HCT116 (cell line): ENCODE measurements around the gene AEBP1. TPM values are rescaled to one million over a fixed set of nuclear protein-coding genes. Genes with fewer than 3 reads are reported as not detected.

Experiments
- ATAC-seq: fragments of 200-7000 bp; cut with Tn5 transposase; 2 replicates; pipeline ENCODE4 v1.9.1; 2020; ENCODE audit warnings: mild to moderate bottlenecking, moderate library complexity
- BruUV-seq: library from RNA; stranded (reverse); fragments of 400-500 nt; replicated peaks from 2 replicates; lab custom pipeline; 2021; lab: Mats Ljungman, UMichigan
- CTCF ChIA-PET: fragments of 300-600 bp; sonication (Branson Sonifier 250); formaldehyde crosslinking; loops from one replicate; lab custom pipeline; 2021; ENCODE audit warnings: antibody characterized with exemption; lab: Charles Lee
- POLR2A ChIA-PET: fragments of 300-600, 350-600 bp; sonication (Branson Sonifier 250); formaldehyde crosslinking; loops from one replicate; lab custom pipeline; 2021; ENCODE audit warnings: antibody characterized with exemption; lab: Charles Lee
- RAD21 ChIA-PET, 2 experiments: fragments of 300-600 bp; sonication (Branson Sonifier 250); formaldehyde crosslinking; loops; one replicate each; lab custom pipeline; 2023; ENCODE audit warnings: low total read pairs in 2 of 2; ENCODE audit not compliant: uncharacterized antibody in 2 of 2, unreplicated experiment in 2 of 2, low non-redundant PET in 1 of 2; lab: Charles Lee
- DNase-seq: peaks from one replicate; pipeline ENCODE4 v3.0.0-alpha.2; 2010; ENCODE audit warnings: low read depth, low spot score
- H2AFZ ChIP-seq: fragments of 200-600 bp; shearing (Covaris generic), sonication (generic); 2 replicates; pipeline ENCODE4 v1.6.1; 2017; ENCODE audit warnings: low read depth, mixed run types, mixed read lengths, antibody characterized with exemption, low read length; ENCODE audit not compliant: poor library complexity, severe bottlenecking
- H3K27ac ChIP-seq: 2 replicates; pipeline ENCODE4 v1.5.1; 2012; ENCODE audit warnings: low read depth, low read length
- H3K27me3 ChIP-seq: fragments of 200-600 bp; sonication (generic); 2 replicates; pipeline ENCODE4 v1.6.1; 2016; ENCODE audit warnings: mixed run types, low read length, mixed read lengths; ENCODE audit not compliant: insufficient read depth
- H3K36me3 ChIP-seq, 2 experiments: fragments of 200-500 bp in 1 of 2; fragments of 200-600 bp in 1 of 2; sonication (Bioruptor generic) in 1 of 2; sonication (generic) in 1 of 2; 2 replicates each; pipeline versions ENCODE4 v1.5.1 to v1.6.1; 2014 to 2016; ENCODE audit warnings: low read length in 2 of 2, inconsistent platforms in 1 of 2, mixed read lengths in 1 of 2, mixed run types in 1 of 2; ENCODE audit not compliant: insufficient read depth in 2 of 2, control insufficient read depth in 1 of 2
- H3K4me1 ChIP-seq, 2 experiments: fragments of 200-600 bp in 1 of 2; sonication (generic) in 1 of 2; 2 replicates each; pipeline versions ENCODE4 v1.5.1 to v1.6.1; 2012 to 2017; ENCODE audit warnings: low read length in 2 of 2, inconsistent platforms in 1 of 2, mild to moderate bottlenecking in 1 of 2, mixed read lengths in 1 of 2, mixed run types in 1 of 2, moderate library complexity in 1 of 2; ENCODE audit not compliant: insufficient read depth in 2 of 2, control insufficient read depth in 1 of 2
- H3K4me2 ChIP-seq: fragments of 200-600 bp; sonication (generic); 2 replicates; pipeline ENCODE4 v1.6.1; 2017; ENCODE audit warnings: mixed run types, low read length, mixed read lengths
- H3K4me3 ChIP-seq, 2 experiments: fragments of 200-600 bp in 1 of 2; sonication (generic) in 1 of 2; replicated peaks in 1 of 2; 2 replicates each; pipeline ENCODE4 v1.5.1; 2011 to 2016; ENCODE audit warnings: low read length in 2 of 2, control low read depth in 1 of 2, low read depth in 1 of 2, mild to moderate bottlenecking in 1 of 2, mixed read lengths in 1 of 2, mixed run types in 1 of 2
- H3K79me2 ChIP-seq: fragments of 200-600 bp; sonication (generic); 2 replicates; pipeline ENCODE4 v1.6.1; 2017; ENCODE audit warnings: mild to moderate bottlenecking, mixed run types, low read length, moderate library complexity, mixed read lengths; ENCODE audit not compliant: insufficient read depth
- H3K9ac ChIP-seq: fragments of 200-600 bp; sonication (generic); 2 replicates; pipeline ENCODE4 v1.6.1; 2016; ENCODE audit warnings: low read length, mixed read lengths
- H3K9me2 ChIP-seq: fragments of 200-600 bp; sonication (generic), shearing (Covaris generic); 2 replicates; pipeline ENCODE4 v1.6.1; 2017; ENCODE audit warnings: mixed run types, mild to moderate bottlenecking, moderate library complexity; ENCODE audit not compliant: insufficient read depth
- H3K9me3 ChIP-seq, 2 experiments: fragments of 200-500 bp in 1 of 2; fragments of 200-600 bp in 1 of 2; sonication (Bioruptor generic) in 1 of 2; sonication (generic) in 1 of 2; 2 replicates each; pipeline ENCODE4 v1.6.1; 2014 to 2017; ENCODE audit warnings: low read length in 2 of 2, mixed read lengths in 2 of 2, inconsistent platforms in 1 of 2, low read depth in 1 of 2, mild to moderate bottlenecking in 1 of 2, mixed run types in 1 of 2, moderate library complexity in 1 of 2; ENCODE audit not compliant: control insufficient read depth in 1 of 2, insufficient read depth in 1 of 2
- H4K20me1 ChIP-seq: fragments of 200-600 bp; sonication (generic), shearing (Covaris generic); 2 replicates; pipeline ENCODE4 v1.6.1; 2017; ENCODE audit warnings: mixed run types, mild to moderate bottlenecking, moderate library complexity; ENCODE audit not compliant: insufficient read depth
- ELF1 ChIP-seq: IDR thresholded peaks from 2 replicates; pipeline ENCODE4 v1.6.1; 2012; ENCODE audit warnings: low read depth, borderline replicate concordance
- POLR2A ChIP-seq: IDR thresholded peaks from 2 replicates; pipeline ENCODE4 v1.7.0; 2011; ENCODE audit warnings: borderline replicate concordance; ENCODE audit not compliant: insufficient read depth, insufficient read length; ENCODE audit errors: extremely low read depth
- ZFX ChIP-seq: fragments of 450-650 bp; IDR thresholded peaks from 2 replicates; pipeline ENCODE4 v1.6.1; 2017
- intact Hi-C: fragments of 100-400 bp; cut with micrococcal nuclease; formaldehyde crosslinking; loops from 2 replicates; pipeline ENCODE4 v1.10.0; 2022
- total RNA-seq: library from RNA; stranded (reverse); gene quantifications from one replicate; pipeline ENCODE4 v1.2.1, GENCODE V29; 2021; ENCODE audit not compliant: unreplicated experiment
- TF ChIP-seq, protein P1 (sequence below): IDR thresholded peaks from 2 replicates; pipeline ENCODE4 v1.6.1; 2012; ENCODE audit warnings: low read depth

AEBP1 gene
- total RNA-seq, 1 experiment from 2014 or later: 0.49 TPM

DNA sequence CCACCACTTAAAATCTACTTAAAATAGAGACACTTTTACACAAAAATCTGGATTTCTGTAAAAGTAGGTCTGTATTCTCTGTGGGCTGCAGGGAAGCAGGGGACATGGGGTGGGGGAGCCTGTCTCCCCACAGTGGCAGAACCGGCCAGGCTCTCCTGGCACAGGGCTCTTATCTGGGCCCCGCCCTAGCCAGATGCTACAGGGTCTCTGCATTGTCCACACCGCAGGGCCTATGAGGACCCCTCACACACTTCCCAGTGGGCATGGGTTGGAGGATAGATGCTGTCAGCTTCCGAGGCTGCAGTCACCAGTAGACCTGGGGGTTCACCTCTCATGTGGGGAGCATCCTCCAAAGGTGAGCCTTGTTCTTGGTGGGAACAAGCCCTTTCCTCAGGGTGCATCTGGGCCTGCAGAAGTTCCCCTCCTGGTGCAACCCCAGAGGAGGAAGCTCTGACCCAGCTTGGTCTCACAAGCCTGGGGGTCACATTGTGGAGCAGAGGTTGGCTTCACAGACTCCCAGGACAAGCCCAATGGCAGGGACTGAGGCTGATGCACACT lies 52.4 kb downstream of the AEBP1 start:
- Histone ChIP-seq H3K36me3 (no peaks in the 10 kb centered on the region), H3K4me1 (no peaks in the 10 kb centered on the region), H3K4me2 (no peak overlapping the region), H3K9me2 (no peaks in the 10 kb centered on the region), H3K27ac (no peak overlapping the region), H3K9me3 (no peaks in the 10 kb centered on the region), H2AFZ (no peak overlapping the region), H4K20me1 (no peaks in the 10 kb centered on the region), H3K79me2 (no peaks in the 10 kb centered on the region), H3K9ac (no peak overlapping the region), H3K27me3 (no peaks in the 10 kb centered on the region), H3K4me3 (no peak overlapping the region)
- ChIA-PET RAD21 (no interaction called here), POLR2A (no interaction called here), CTCF (no interaction called here)
- intact Hi-C loops: no loop called here
- no peak for TF ChIP-seq POLR2A
- no peak for TF ChIP-seq ELF1
- TF ChIP-seq, protein P1, sequence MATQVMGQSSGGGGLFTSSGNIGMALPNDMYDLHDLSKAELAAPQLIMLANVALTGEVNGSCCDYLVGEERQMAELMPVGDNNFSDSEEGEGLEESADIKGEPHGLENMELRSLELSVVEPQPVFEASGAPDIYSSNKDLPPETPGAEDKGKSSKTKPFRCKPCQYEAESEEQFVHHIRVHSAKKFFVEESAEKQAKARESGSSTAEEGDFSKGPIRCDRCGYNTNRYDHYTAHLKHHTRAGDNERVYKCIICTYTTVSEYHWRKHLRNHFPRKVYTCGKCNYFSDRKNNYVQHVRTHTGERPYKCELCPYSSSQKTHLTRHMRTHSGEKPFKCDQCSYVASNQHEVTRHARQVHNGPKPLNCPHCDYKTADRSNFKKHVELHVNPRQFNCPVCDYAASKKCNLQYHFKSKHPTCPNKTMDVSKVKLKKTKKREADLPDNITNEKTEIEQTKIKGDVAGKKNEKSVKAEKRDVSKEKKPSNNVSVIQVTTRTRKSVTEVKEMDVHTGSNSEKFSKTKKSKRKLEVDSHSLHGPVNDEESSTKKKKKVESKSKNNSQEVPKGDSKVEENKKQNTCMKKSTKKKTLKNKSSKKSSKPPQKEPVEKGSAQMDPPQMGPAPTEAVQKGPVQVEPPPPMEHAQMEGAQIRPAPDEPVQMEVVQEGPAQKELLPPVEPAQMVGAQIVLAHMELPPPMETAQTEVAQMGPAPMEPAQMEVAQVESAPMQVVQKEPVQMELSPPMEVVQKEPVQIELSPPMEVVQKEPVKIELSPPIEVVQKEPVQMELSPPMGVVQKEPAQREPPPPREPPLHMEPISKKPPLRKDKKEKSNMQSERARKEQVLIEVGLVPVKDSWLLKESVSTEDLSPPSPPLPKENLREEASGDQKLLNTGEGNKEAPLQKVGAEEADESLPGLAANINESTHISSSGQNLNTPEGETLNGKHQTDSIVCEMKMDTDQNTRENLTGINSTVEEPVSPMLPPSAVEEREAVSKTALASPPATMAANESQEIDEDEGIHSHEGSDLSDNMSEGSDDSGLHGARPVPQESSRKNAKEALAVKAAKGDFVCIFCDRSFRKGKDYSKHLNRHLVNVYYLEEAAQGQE: no peak
- TF ChIP-seq ZFX: no peak
- DNase-seq (no peak), ATAC-seq (no peak)
- BruUV-seq: no TSS peak
